HG02678 (cell line): ENCODE measurements around the gene FBXL14.

Experiments used
- ATAC-seq: cut with Tn5 transposase; IDR thresholded peaks from one replicate; pipeline ENCODE4 v1.9.1; 2021; ENCODE audit warnings: mild to moderate bottlenecking, moderate library complexity; ENCODE audit not compliant: unreplicated experiment

The FBXL14 gene

DNA sequence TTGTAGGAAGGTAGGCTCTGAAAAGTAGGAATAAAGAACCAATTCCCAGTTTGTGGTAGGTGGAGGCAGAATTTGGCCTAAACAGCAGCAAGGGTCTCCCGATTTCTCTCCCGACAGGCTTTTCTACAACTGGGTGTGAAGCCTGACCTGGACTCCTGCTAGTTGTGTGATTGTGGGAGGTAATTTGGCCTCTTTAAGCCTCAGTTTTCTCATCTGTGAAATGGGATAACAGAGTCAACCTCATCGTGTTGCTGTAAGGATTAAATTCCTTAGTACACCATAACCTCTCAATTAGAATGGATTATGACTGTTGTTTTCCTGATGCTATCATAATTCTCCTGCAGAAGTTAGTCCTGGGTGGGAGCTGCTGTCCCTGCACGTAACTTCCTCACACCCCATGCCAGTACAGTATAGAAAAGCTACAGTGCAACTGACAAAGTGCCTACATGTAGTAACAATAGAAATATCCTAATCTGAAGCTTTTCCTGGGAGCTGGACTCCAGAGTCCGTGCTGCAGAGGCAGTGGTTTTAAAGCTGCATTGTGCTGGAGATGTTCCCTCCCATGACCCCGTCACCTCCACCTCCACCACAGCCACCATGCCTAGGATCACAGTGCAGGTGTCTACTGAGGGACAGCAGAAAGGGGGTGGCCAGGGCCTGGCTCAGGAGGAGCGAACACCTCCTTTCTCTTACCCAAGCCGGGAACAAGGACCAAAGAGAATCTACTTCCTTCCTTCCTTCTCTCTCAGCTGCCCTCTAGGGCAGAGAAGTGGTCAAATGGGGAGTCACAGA lies 76.5 kb downstream of the FBXL14 start:
- no peak for ATAC-seq

DNA sequence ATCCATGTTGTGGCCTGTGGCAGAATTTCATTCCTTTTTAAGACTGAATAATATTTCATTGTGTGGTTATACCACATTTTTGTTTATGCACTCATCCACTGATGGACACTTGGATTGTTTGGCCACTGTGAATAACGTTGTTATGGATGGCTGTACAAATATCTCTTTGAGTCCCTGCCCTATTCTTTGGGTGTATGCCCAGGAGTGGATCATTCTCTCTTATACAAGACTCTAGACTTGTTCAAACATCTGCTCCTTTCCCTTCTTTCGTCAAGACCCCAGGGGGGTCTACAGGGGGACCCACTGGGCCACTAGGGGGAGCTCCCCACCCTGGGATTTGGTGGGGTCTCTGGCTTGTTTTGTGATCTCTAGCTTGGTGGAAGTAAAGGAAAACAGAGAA lies 77.4 kb downstream of the FBXL14 start:
- no peak for ATAC-seq
